Mucosa of rectum (tissue), 2 donors: ENCODE results near the gene CD7.

Experiments used
- H3K27ac ChIP-seq, 2 donors: one replicate each; pipeline ENCODE4 v1.7.0; 2013; ENCODE audit warnings: inconsistent platforms in 2 of 2, low read depth in 2 of 2, low read length in 2 of 2
- H3K27me3 ChIP-seq, 2 donors: one replicate each; pipeline ENCODE4 v1.7.0; 2013; ENCODE audit warnings: low read length in 2 of 2; ENCODE audit not compliant: control insufficient read depth in 2 of 2, insufficient read depth in 2 of 2
- H3K36me3 ChIP-seq, 2 donors: one replicate each; pipeline ENCODE4 v1.7.0; 2013; ENCODE audit warnings: low read length in 2 of 2; ENCODE audit not compliant: control insufficient read depth in 2 of 2, insufficient read depth in 2 of 2
- H3K4me1 ChIP-seq, 2 donors: one replicate each; pipeline ENCODE4 v1.7.0; 2013; ENCODE audit warnings: low read length in 2 of 2, mild to moderate bottlenecking in 1 of 2; ENCODE audit not compliant: control insufficient read depth in 2 of 2, insufficient read depth in 2 of 2
- H3K4me3 ChIP-seq, 2 donors: one replicate each; pipeline ENCODE4 v1.7.0; 2013; ENCODE audit warnings: low read length in 2 of 2
- H3K9ac ChIP-seq, 2 donors: one replicate each; pipeline ENCODE4 v1.7.0; 2013; ENCODE audit warnings: low read length in 2 of 2, low read depth in 1 of 2, mild to moderate bottlenecking in 1 of 2
- H3K9me3 ChIP-seq, 2 donors: one replicate each; pipeline ENCODE4 v1.7.0; 2013; ENCODE audit warnings: low read length in 2 of 2; ENCODE audit not compliant: control insufficient read depth in 2 of 2
- donor health status: healthy.
- donor health status: Normal muscosa, but diverticular disease.

Gene CD7

GRCh38 chr17:82320140-82320840 is 2.9 kb upstream of the CD7 start:
- Histone ChIP-seq H3K9me3 (no peaks in the 10 kb centered on the region), H3K4me3 (no peak overlapping the region), H3K4me1 (peaks cover 6 to 8% of the 10 kb centered on the region in 2 donors), H3K9ac (no peak overlapping the region), H3K27me3 (peaks cover 4 to 8% of the 10 kb centered on the region in 2 donors), H3K27ac (no peak overlapping the region), H3K36me3 (no peaks in the 10 kb centered on the region)

- Histone ChIP-seq H3K9me3 (no peaks in the 10 kb centered on the region), H3K9ac (no peak overlapping the region), H3K27ac (no peak overlapping the region), H3K27me3 (peaks cover 4 to 8% of the 10 kb centered on the region in 2 donors), H3K4me3 (no peak overlapping the region), H3K36me3 (no peaks in the 10 kb centered on the region), H3K4me1 (peaks cover 2 to 3% of the 10 kb centered on the region in 2 donors)
Measured at GRCh38 chr17:82319619-82320062, 2.2 kb upstream of the CD7 start.

GRCh38 chr17:82318772-82319606 is 1.6 kb upstream of the CD7 start:
- no peaks in the 10 kb centered on the region for H3K36me3 ChIP-seq
- H3K27me3 ChIP-seq: peaks cover 7 to 10% of the 10 kb centered on the region in 2 donors
- H3K9me3 ChIP-seq: no peaks in the 10 kb centered on the region
- H3K4me3 ChIP-seq: no peak overlapping the region
- peaks cover 0 to 2% of the 10 kb centered on the region in 2 donors for H3K4me1 ChIP-seq
- H3K9ac ChIP-seq: no peak overlapping the region
- no peak overlapping the region for H3K27ac ChIP-seq

GRCh38 chr17:82318169-82318498 is 726 bp upstream of the CD7 start:
- Histone ChIP-seq H3K27me3 (peaks cover 9 to 17% of the 10 kb centered on the region in 2 donors), H3K4me3 (no peak overlapping the region), H3K27ac (no peak overlapping the region)

GRCh38 chr17:82316651-82317393 is 586 bp downstream of the CD7 start:
- H3K27ac ChIP-seq: no peak overlapping the region

More at GRCh38 chr17:82318169-82318498, 726 bp upstream of the CD7 start:
- H3K4me1 ChIP-seq: peaks cover 0 to 2% of the 10 kb centered on the region in 2 donors
- H3K36me3 ChIP-seq: no peaks in the 10 kb centered on the region
- no peaks in the 10 kb centered on the region for H3K9me3 ChIP-seq
- H3K9ac ChIP-seq: no peak overlapping the region

GRCh38 chr17:82315703-82316358 is 1.6 kb downstream of the CD7 start:
- H3K4me1 ChIP-seq: peaks cover 0 to 2% of the 10 kb centered on the region in 2 donors
- H3K27ac ChIP-seq: no peak overlapping the region
- no peaks in the 10 kb centered on the region for H3K9me3 ChIP-seq
- H3K4me3 ChIP-seq: no peak overlapping the region
- H3K36me3 ChIP-seq: no peaks in the 10 kb centered on the region
- H3K9ac ChIP-seq: no peak overlapping the region
- H3K27me3 ChIP-seq: peaks cover 12 to 17% of the 10 kb centered on the region in 2 donors

More at GRCh38 chr17:82316651-82317393, 586 bp downstream of the CD7 start:
- Histone ChIP-seq H3K9ac (no peak overlapping the region), H3K9me3 (no peaks in the 10 kb centered on the region), H3K4me3 (peak overlapping the region; percentile 18 to 27), H3K27me3 (peaks cover 9 to 17% of the 10 kb centered on the region in 2 donors), H3K36me3 (no peaks in the 10 kb centered on the region), H3K4me1 (peaks cover 0 to 2% of the 10 kb centered on the region in 2 donors)

GRCh38 chr17:82314727-82315605 is 2.4 kb downstream of the CD7 start:
- Histone ChIP-seq H3K9ac (no peak overlapping the region), H3K36me3 (no peaks in the 10 kb centered on the region), H3K4me1 (peaks cover 4 to 6% of the 10 kb centered on the region in 2 donors), H3K4me3 (no peak overlapping the region), H3K27ac (no peak overlapping the region), H3K27me3 (peaks cover 12 to 17% of the 10 kb centered on the region in 2 donors), H3K9me3 (no peaks in the 10 kb centered on the region)

GRCh38 chr17:82314012-82314726 is 3.2 kb downstream of the CD7 start:
- Histone ChIP-seq H3K4me1 (peaks cover 7 to 10% of the 10 kb centered on the region in 2 donors), H3K27ac (no peak overlapping the region), H3K9ac (no peak overlapping the region), H3K9me3 (no peaks in the 10 kb centered on the region), H3K36me3 (no peaks in the 10 kb centered on the region), H3K27me3 (peaks cover 12 to 17% of the 10 kb centered on the region in 2 donors), H3K4me3 (no peak overlapping the region)
